Activated T-cell treated with anti-CD3 and anti-CD28 coated beads for 48 hours (primary cell): ENCODE data around the gene SH3RF3.

ENCODE experiments used
- DNase-seq: peaks from one replicate; pipeline ENCODE4 v3.0.0-alpha.2; 2020; ENCODE audit warnings: low read depth

SH3RF3 gene

DNA sequence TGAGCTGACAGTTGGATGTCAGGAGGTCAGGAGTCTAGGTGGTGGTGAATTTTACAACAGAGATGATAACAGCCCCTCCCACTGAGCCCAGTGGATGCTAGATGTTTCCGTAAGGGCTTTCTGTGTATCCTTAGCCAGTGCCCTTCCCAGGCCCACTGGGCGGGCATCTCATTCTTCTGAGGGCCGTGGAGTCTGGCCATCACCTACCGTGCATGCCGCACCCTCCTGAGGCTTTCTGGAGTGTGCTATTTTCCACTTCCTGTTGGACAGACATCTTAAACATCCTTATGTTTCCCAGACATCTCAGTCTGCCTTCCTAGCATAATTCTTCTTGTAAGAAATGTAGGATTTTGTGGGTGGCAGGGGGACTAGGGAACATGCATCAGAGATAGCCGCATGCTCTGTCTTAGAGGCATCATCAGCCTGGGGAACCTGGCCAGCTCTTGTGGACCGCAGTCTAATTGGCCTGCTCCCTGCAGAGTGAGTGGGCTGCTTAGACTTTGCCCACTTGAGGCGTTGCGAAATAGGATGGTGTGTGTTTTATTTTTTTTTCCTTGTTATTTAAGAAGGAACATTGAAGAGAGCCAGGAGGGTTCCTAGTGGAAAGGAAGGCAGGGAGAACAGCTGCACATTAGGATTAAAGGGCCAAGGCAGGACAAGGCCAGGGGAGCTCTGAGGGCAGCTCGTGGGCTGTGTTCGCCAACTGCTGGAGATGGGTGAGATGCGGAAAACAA lies 135.8 kb downstream of the SH3RF3 start:
- no peak for DNase-seq

GRCh38 chr2:109265369-109265768 lies 136.4 kb downstream of the SH3RF3 start:
- no peak for DNase-seq

- DNase-seq = no peak
Measured at GRCh38 chr2:109265953-109266352, 136.9 kb downstream of the SH3RF3 start.

- DNase-seq = no peak
Measured at GRCh38 chr2:109266496-109266895, 137.5 kb downstream of the SH3RF3 start.

GRCh38 chr2:109266998-109267854 lies 138.2 kb downstream of the SH3RF3 start:
- no peak for DNase-seq

GRCh38 chr2:109268916-109269315 lies 139.9 kb downstream of the SH3RF3 start:
- DNase-seq = no peak

DNA sequence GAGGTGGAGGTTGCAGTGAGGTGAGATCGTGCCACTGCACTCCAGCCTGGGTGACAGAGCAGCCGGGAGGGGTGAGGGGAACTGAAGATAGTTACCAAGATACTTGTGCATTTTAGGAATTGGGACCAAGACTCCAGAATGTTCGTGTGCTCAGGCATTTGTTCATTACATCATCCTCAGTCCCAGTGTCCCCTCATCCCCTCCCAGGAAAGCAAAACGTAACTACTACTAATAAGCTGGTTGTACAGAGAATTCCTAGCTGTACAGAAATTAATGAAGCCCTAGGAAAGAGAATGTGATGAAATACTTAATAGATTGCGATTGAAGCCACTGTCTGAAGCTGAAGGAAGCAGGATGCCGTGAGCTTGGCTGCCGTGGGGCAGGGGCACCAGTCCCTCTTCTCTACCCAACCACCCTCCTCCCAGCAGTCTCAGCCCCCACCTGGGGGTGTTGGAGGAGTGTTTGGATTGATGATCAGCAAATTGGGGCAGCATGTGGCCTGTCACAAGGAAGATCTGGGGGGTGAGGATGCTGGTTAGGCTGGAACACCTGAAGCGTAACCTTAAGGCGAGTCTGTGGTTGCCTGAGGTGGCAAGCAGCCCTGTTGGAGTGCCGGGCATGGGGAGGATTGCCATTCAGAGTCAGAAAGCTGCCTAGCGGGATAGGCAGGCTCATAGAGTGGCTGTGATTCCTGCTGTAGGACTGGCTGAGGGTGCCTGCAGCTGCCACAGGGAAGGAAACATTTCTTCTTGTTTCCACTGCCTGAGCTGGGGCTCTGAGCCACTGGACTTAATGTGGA lies 140.9 kb downstream of the SH3RF3 start:
- DNase-seq = no peak

DNA sequence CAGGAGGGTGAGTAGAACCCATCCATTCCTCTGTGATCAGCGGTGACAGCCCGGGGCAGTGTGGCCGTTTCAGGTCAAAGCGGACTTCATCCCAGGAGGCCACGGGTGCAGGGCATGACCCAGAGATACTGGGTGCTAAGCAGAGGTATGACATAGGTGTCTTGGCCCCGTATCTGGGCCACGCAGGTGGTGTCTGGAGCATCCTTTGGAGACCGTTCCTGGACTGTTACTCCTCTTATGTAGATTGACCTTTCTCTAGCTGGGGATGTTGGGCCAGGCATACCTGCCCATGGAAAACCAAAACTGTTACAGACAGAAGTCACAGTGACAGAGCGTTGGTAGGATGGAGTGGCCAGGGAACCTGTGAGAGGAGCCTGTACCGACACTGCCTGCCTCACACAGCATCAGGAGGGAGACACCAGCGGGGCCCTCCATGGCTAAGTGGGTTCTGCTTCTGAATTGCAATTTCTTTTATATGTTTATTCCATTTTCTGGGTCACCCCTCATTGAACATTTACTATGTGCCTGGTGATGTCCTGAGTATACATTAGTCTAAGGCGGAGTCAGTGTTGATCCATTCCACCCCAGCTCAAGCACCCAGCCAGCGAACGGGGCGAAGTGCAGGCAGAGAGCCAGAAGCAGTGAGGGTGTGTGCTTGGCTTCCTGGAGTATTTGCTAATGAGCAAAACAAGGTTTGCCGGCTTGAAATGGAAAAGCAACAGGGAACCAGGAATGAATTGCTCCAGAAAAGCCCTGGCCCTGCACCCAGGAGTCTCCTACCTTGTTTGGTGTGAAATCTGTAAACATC lies 141.7 kb downstream of the SH3RF3 start:
- DNase-seq = no peak

DNA sequence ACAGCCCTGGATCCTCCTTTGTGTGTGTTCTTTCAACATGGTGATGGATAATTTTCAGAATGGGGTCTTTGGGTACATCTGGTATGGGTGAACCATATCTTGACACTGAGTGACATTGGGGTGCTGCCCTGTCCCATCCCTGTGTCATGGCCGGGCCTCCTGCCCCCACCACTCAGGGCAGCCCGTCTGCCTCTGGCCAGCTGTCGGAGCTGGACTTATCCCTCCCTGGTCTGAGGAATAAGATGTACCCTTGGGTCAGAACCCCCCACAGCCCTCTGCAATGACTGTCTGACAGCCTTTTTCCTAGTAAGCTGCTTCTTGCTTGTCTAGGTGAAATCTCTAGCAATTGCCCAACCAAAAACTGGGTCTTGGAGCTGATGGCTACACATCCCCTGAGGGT lies 142.9 kb downstream of the SH3RF3 start:
- no peak for DNase-seq

DNA sequence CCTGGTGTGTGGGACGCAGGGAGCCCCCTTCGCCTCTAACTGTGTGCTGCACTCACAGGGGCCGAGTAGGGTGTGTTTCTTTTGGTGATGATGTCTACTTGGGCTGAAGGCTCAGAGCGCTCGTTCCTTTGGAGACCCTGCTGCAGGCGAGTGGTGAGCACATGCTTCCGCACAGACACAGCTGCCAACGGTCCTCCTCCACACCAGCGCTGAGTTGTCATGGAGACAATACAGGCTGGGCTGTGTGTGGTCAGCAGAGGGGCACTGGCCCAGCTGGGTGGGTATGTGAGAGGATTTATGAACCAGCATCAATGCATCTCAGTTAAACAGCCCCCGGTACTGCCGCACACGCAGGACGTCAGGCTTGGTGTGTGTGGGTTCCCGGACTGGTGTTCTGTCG lies 143.5 kb downstream of the SH3RF3 start:
- no peak for DNase-seq

DNA sequence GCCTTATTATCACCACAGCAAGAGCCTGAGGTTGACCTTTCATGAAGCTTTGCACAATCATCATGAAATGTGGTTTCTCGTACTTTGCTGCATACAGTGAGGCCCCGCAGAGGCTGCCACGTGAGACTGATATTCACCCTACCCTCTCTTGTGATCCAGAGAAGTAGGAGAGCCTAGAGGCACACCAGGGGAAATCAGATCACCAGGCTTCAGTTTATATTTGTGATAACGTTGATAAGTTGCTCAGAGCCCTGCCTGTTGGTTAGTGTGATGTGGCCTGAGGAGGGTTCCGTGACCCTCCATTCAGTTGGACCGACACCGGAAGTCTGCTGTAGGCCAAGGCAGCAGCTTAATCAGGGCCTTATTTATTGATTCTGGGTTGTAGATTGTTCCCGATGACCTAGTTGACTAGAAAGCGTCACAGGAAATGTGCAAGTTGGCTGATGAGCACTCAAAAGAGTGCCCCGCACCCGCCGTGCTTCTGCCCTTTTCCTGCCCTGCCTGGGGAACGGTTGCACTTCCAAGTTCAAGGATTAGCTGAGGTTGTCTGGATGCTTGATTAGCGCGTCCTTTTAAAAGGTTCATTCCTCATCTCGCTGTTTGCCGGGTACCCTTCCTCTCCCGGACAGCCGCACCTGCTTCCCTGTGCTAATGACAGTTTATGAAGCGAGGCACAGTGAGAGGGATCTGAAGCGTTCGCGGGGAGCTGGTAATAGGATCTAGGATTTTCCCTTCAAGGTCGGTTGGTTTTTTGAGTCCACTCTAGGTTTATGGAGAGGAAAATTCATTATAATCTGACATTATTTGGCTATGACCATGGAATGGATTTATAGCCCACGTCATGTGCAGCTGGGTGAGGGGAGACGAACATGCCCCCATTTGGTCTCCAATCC lies 146.4 kb downstream of the SH3RF3 start:
- DNase-seq = no peak

DNA sequence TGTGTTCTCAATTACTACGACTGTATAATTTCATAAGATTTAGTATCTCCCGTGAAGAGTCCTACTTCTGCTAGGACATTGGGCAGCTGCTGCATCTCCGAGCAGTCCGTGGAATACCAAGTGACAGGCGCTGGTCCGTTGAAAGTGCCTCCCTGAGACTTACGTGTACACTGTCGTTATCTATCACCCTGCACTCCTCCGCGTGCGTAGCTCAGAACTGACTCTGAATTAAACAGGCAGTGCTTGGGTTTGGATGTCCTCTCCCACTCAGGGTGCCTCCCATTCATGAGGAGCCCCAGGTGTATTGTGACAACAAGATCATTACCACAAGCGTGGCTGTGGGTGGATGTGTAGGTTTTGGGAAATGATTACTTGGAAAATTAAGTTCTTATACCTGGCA lies 148.4 kb downstream of the SH3RF3 start:
- no peak for DNase-seq

- no peak for DNase-seq
Measured at GRCh38 chr2:109279243-109279860, 150.3 kb downstream of the SH3RF3 start.

DNA sequence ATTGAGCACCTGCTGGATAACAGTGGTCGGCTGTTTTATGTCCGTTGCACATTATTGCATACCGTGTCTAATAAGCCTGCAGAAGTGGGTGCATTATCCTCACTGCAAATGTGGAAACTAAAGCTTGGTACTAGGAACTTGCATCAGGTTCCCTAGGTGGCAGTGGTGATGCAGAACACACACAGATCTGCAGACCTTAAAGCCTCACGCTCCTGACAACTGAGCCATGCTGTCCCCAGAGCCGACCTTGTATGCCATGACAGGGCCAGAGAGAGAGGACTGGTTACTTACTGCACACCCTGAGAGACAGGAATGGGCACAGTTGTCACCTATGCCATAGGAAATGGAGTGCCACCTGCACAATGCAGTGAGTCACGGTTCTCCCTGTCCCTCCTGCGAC lies 151.8 kb downstream of the SH3RF3 start:
- no peak for DNase-seq

DNA sequence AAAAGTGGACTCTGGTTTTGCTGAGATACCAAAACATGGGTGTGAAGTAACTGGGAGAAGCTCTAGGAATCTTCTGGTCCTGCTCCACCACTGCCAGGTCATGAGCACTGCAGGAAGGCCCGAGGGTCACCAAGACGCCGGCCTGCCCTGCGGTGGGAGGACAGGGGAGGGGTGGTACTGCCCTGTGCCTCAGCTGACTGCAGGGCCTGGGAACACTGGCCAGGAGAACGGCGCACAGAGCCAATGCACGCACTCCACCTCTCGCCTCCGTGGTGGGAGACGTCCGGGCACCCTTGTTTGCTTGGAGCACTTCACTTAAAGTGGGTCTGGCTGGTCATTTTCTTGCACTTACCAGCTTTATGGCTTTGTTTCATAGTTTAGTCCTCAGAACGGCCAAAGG lies 153.4 kb downstream of the SH3RF3 start:
- no peak for DNase-seq

- DNase-seq = no peak
Measured at GRCh38 chr2:109282865-109283264, 153.9 kb downstream of the SH3RF3 start.

DNA sequence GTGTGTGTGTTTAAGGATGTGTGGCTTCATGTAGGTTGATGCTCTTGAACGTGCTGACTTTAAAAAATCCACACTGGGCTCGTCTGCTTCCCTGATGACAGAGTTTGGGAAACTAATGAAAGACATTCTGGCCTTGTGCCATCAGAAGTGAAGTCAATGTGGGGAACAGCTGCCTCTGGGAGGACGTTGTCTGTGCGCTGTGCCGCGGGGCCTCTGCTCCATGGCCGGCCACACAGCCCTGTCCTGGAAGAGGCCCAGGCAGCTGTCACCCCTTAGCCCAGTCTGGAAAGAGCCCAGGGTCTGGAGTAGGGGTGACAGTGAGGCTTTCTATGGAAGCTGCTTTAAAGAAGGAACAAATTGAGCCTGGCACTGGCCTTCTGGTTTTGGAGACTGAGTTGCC lies 155.8 kb downstream of the SH3RF3 start:
- no peak for DNase-seq

GRCh38 chr2:109285244-109285651 lies 156.2 kb downstream of the SH3RF3 start:
- DNase-seq = no peak

DNA sequence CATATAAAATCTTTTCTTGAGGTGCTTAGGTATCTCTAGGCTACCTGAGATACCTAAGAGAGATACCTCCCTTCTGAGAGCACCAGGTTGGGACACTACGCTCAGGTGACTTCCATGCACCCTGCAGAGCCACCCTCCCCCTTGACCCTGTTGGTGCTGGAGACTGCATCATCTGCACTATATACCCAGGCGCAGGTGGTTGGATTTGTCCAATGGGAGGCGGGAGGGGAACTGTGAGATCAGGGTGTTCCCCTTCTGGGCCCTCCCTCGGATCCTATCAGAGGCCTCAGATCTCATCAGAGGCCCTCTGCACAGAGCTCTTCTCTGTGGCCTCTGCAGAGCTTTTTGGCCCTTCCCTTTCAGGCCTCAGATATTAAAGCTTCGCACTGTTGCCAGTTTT lies 158.4 kb downstream of the SH3RF3 start:
- DNase-seq = no peak

- DNase-seq = no peak
Measured at GRCh38 chr2:109287838-109288237, 158.8 kb downstream of the SH3RF3 start.
